Measurements from ENCODE around the gene CORIN. TPM values are rescaled to one million over a fixed set of nuclear protein-coding genes. Genes with fewer than 3 reads are reported as not detected.

Gene CORIN
- total and polyA plus RNA-seq, 2 of the 13 experiments (the other 11 are each of a cell fraction or from before 2014, with no cell fraction given), result 0.84 to 1.2 TPM

GRCh38 chr4:47698837-47699236, 139.0 kb downstream of the CORIN start (continued):
- TF ChIP-seq ZHX2 (IDR thresholded peaks at IDR 0.05; ENCODE audit: low read depth), result no peak
- no peak for TF ChIP-seq ZHX2 (CRISPR knock-in tag; IDR thresholded peaks at IDR 0.05; ENCODE audit: borderline replicate concordance)
- no peak for TF ChIP-seq ZBTB33 (CRISPR knock-in tag; IDR thresholded peaks at IDR 0.05)
- TF ChIP-seq SNAPC5 (CRISPR knock-in tag; IDR thresholded peaks at IDR 0.05; ENCODE audit: borderline replicate concordance), result no peak
- TF ChIP-seq FOSL2 (CRISPR knock-in tag; IDR thresholded peaks at IDR 0.05), result peak; percentile 38; the same call in 1 of the 2 replicates
- TF ChIP-seq, protein P1, sequence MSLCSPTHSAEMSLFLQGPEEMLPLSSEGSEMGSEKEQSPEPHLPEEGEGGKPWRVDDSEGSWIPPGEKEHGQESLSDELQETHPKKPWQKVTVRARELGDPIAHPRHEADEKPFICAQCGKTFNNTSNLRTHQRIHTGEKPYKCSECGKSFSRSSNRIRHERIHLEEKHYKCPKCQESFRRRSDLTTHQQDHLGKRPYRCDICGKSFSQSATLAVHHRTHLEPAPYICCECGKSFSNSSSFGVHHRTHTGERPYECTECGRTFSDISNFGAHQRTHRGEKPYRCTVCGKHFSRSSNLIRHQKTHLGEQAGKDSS (CRISPR knock-in tag; IDR thresholded peaks at IDR 0.05; ENCODE audit: borderline replicate concordance, low read depth), result no peak
- TF ChIP-seq CEBPB (IDR thresholded peaks at IDR 0.05; ENCODE audit: borderline replicate concordance, low read depth, low read length), result peak; percentile 80; the same call in 1 of the 2 replicates
- TF ChIP-seq ZNF124 (CRISPR knock-in tag; IDR thresholded peaks at IDR 0.05), result no peak
- TF ChIP-seq, protein P2, sequence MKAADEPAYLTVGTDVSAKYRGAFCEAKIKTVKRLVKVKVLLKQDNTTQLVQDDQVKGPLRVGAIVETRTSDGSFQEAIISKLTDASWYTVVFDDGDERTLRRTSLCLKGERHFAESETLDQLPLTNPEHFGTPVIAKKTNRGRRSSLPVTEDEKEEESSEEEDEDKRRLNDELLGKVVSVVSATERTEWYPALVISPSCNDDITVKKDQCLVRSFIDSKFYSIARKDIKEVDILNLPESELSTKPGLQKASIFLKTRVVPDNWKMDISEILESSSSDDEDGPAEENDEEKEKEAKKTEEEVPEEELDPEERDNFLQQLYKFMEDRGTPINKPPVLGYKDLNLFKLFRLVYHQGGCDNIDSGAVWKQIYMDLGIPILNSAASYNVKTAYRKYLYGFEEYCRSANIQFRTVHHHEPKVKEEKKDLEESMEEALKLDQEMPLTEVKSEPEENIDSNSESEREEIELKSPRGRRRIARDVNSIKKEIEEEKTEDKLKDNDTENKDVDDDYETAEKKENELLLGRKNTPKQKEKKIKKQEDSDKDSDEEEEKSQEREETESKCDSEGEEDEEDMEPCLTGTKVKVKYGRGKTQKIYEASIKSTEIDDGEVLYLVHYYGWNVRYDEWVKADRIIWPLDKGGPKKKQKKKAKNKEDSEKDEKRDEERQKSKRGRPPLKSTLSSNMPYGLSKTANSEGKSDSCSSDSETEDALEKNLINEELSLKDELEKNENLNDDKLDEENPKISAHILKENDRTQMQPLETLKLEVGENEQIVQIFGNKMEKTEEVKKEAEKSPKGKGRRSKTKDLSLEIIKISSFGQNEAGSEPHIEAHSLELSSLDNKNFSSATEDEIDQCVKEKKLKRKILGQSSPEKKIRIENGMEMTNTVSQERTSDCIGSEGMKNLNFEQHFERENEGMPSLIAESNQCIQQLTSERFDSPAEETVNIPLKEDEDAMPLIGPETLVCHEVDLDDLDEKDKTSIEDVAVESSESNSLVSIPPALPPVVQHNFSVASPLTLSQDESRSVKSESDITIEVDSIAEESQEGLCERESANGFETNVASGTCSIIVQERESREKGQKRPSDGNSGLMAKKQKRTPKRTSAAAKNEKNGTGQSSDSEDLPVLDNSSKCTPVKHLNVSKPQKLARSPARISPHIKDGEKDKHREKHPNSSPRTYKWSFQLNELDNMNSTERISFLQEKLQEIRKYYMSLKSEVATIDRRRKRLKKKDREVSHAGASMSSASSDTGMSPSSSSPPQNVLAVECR (CRISPR knock-in tag; IDR thresholded peaks at IDR 0.05; ENCODE audit: borderline replicate concordance), result no peak
- TF ChIP-seq NR2C2 (CRISPR knock-in tag; IDR thresholded peaks at IDR 0.05; ENCODE audit: borderline replicate concordance), result peak; percentile 25; the same call in 1 of the 2 replicates
- no peak for TF ChIP-seq ZNF549 (CRISPR knock-in tag; IDR thresholded peaks at IDR 0.05)
- peak; percentile 66 for TF ChIP-seq GATAD2A (CRISPR knock-in tag; IDR thresholded peaks at IDR 0.05)
- TF ChIP-seq ZNF382 (CRISPR knock-in tag; IDR thresholded peaks at IDR 0.05; ENCODE audit: borderline replicate concordance), result no peak
- no peak for TF ChIP-seq ZFP1 (CRISPR knock-in tag; IDR thresholded peaks at IDR 0.05)
- TF ChIP-seq CEBPG (CRISPR knock-in tag; IDR thresholded peaks at IDR 0.05), result peak; percentile 65
- no peak for TF ChIP-seq ZNF841 (CRISPR knock-in tag; IDR thresholded peaks at IDR 0.05; ENCODE audit: borderline replicate concordance)

All from HepG2 (cell line).